Measurements from ENCODE around the gene CACNA1I.

GRCh38 chr22:39715778-39716495 is 145.4 kb downstream of the CACNA1I start:
- TF ChIP-seq CTCF (IDR thresholded peaks at IDR 0.05; ENCODE audit: insufficient read depth, low read depth, low read length) (no peak), EZH2 (IDR thresholded peaks at IDR 0.05; ENCODE audit: insufficient read depth, low read length) (no peak)

Measured in astrocyte (in vitro differentiated cells and primary cell).